GM18951 (cell line): ENCODE measurements around the gene OR2T4.

Experiments
- POLR2A ChIP-seq: IDR thresholded peaks from 4 replicates; pipeline ENCODE4 v1.6.1; 2011; ENCODE audit warnings: mild to moderate bottlenecking; ENCODE audit not compliant: insufficient read length, insufficient read depth; ENCODE audit errors: extremely low read depth
- in situ Hi-C: fragments of 300-500 bp; cut with MboI; formaldehyde crosslinking; loops from one replicate; pipeline ENCODE4 v1.12.0; 2022; ENCODE audit warnings: low sequenced_read_pairs, mixed read lengths, inconsistent platforms; ENCODE audit not compliant: unreplicated experiment

Gene OR2T4, protein sequence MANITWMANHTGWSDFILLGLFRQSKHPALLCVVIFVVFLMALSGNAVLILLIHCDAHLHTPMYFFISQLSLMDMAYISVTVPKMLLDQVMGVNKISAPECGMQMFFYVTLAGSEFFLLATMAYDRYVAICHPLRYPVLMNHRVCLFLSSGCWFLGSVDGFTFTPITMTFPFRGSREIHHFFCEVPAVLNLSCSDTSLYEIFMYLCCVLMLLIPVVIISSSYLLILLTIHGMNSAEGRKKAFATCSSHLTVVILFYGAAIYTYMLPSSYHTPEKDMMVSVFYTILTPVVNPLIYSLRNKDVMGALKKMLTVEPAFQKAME

DNA sequence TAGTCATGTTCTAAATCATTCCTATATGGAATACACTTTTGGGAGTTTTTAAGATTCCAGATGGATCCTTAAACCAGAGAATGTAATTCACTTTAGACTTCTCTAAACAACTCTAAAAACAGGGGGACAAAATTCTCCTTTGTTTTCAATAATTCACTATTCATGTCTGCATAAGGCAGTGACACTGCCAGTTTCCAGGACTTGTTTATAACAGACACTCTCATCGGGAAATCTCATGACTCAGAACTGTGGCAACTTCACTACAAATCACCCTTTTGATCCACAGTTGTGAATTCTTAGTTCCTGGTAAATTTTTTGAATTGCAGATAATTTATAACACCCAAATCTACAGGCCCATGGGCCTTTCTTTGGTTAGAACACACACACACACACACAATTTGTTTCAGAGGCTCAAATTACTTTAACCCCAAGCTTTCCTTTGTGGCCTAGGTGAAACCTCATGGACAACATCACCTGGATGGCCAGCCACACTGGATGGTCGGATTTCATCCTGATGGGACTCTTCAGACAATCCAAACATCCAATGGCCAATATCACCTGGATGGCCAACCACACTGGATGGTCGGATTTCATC lies at the start of gene OR2T4:
Gene OR2T4 (plus strand): TSS at position 545 of the 595 bp plus-strand sequence. CDS start 0 bp downstream, at position 545.
- in situ Hi-C loops: no loop called here

DNA sequence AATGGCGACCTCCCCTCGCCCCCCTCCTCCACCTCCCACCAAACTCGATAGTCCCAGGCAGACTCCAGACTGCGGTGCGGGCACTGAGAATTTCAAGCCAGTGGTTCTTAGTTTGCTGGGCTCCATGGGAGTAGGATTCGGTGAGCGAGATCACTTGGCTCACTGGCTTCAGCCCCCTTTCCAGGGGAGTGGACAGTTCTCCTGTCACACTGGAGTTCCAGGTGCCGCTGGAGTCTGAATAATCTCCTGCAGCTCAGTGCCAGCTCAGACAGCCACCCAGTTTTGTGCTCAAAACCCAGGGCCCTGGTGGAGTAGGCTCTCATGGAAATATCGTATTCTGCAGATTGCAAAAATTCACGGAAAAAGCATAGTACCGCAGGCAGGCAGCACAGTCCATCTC lies 44.7 kb upstream of the OR2T4 start:
- TF ChIP-seq POLR2A: no peak
- in situ Hi-C loops: no loop called here

More for the DNA sequence above, at the start of gene OR2T4:
- TF ChIP-seq POLR2A: no peak

DNA sequence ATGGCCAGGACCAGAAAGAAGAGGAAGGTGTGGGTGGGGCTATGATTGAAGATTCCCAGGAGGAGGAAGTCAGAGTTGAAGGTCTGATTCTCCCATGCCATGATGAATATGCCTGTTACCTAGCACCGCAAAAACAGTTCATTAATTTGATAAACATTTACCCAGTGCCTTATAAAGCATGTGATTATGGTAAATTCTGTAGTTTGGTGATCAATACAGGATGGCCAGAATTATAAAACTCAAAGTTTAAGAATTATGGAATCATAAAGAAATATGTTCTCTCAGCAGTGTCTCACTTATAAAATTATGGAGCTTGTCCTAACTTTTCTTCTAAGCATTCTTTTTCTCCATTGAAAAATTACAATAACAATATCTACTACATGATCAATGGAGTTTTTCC lies 37.0 kb upstream of the OR2T4 start, which contains the start of gene OR2M7:
Gene OR2M7 (minus strand): TSS at position 101 of the 400 bp plus-strand sequence. CDS start 0 bp downstream, at position 101.
- in situ Hi-C loops: no loop called here

DNA sequence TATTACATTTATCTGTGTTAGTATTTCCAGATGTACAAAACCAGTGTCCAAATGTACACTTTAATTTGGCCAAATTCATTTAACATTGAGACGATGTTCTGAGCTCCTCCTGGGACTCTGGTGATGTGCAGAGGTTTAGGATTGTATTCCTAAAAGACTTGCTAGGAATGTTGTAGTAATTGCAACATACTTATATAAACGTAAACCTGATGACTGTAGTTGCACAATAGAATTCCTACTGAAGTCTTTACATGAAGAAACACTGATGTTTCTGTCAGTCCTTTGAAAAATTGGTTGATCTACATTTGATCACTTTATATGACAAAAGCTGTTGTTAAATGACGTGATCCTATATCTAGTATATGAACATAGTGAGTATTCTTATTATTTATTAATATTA lies 18.0 kb upstream of the OR2T4 start:
- TF ChIP-seq POLR2A: no peak
- in situ Hi-C loops: no loop called here

More for the DNA sequence above, 37.0 kb upstream of the OR2T4 start, which contains the start of gene OR2M7:
- TF ChIP-seq POLR2A: no peak

DNA sequence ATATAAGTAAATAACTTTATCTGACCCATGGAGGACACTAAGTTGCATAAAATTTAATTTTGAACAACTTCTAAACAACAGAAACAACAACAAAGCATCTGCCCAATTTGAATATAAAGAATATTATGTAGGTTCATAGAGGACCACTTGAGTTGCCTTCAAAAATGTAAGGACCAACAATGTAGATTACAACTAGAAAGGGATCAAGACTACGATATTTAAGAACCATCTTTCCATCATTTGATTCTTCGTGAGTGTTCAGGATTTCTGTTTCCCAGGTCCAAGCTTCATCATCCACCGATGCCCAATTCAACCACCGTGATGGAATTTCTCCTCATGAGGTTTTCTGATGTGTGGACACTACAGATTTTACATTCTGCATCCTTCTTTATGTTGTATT lies 13.0 kb upstream of the OR2T4 start, which contains the start of gene OR14C36:
Gene OR14C36 (plus strand): TSS at position 301 of the 400 bp plus-strand sequence. CDS start 0 bp downstream, at position 301.
- in situ Hi-C loops: no loop called here
- no peak for TF ChIP-seq POLR2A

DNA sequence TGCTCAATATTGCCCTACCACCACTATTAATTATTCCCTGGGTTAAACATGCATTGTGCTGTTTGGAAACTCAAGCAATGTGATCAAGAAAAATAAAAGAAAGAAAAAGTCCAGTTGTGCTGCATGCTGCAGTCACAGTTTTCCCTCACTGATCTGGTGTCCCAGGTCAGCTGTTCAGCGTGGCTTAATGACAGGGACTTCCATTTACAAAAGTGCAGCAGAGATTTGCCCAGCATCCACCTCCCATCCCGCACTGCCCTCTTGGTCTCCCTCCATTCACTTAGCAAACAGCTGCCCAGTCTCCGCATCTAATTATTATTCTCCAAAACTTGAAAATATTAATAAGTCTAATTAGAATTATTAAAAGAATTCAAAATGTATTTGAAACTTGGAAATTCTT lies 2.0 kb upstream of the OR2T4 start:
- in situ Hi-C loops: no loop called here
- no peak for TF ChIP-seq POLR2A

DNA sequence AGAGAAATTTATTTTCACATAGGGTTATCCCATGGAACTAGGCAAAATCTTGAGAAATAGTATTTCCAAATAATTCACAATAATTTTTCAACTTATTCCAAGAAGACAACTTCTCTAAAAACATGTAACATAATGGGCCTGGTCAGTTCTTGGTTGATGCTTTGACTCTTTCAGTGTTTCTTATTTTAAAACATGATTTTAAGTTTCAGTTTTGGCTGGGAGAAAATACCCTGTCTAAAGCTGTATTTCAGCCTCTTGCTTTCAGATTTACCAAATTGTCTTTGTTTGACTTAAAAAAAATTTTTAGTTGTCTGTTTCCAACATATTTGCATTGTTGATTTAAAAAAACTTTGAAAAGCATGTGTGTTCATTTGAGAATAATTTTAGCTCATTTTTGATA lies 5.1 kb downstream of the OR2T4 start:
- in situ Hi-C loops: no loop called here
- no peak for TF ChIP-seq POLR2A

DNA sequence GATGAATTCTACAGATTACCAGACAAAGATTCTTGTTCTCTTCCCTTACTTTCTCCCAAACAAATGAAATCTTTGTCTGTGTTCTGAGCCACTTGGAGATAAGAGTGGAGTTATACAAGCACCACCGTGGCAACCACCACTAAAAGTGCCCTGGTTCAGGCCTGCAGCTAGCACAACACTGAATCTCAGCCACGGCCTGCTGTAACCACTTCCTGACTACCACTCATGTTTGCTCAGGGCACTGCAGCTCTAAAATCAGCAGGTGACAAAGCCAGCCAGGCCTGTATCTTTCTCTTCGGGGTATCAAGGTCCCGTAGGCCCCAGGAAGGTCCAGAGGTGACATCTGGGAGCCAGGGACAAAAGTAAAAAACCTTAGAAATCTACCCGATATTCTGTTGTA lies 10.9 kb downstream of the OR2T4 start:
- in situ Hi-C loops: no loop called here
- no peak for TF ChIP-seq POLR2A

DNA sequence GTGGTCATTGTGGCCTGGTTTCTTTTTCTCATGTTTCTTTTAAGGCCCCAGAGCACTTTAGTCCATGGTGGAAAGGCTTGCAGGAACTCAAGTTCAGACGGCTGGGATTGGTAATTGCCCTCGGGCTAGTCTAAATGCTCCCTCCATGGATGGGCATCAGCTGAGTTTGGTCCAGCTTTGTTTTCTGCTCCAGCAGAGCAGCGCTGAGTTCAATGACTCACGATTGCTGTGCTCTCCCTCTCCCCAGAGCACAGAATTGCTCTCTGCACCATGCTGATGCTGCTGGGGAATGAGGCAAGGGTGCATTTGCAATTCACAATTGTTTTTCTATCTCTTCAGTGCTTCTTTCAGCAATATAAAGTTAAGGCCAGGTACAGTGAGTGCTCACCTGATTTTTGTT lies 12.3 kb downstream of the OR2T4 start:
- TF ChIP-seq POLR2A: no peak
- in situ Hi-C loops: no loop called here

DNA sequence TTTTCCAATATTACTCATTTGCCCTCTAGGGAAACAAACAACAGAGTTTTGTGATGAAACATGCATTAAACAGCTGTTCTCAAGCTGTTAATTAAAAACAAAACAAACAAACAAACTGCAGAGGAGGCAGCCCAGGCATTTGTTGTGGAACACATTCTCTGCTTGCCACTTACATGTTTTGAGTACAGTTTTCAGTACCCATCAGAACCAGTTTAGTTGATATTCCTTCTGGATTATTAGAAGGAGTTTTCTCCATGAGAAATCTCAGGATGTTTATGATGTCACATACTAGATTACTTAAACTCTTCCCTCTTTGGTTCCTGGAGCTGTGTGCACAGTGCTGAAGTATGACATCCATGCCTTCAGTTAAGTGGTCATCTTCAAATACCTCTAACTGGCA lies 14.0 kb downstream of the OR2T4 start, which contains the start of gene OR2T6:
Gene OR2T6 (plus strand): TSS at position 301 of the 400 bp plus-strand sequence. CDS start 11,863 bp downstream, outside the sequence.
- in situ Hi-C loops: no loop called here
- TF ChIP-seq POLR2A: no peak

DNA sequence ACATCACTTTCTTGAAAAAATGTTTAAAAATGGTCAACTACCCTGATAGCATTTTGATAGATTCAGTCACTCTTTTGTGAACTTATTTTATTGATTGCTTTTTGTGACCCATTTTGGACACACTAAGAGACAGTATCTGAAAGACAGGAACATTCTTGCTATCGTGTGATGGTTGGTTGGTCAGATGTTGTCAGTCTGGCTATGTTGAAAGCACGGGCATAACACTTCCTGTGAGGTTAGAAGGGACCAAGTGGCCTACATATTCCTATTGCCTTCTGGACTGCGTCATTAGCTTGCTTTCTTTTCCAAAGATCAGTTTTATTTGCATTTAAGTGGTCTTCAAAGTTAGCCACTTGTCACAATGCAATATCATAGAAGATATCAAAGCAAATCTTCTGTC lies 15.5 kb downstream of the OR2T4 start:
- no peak for TF ChIP-seq POLR2A
- in situ Hi-C loops: no loop called here

DNA sequence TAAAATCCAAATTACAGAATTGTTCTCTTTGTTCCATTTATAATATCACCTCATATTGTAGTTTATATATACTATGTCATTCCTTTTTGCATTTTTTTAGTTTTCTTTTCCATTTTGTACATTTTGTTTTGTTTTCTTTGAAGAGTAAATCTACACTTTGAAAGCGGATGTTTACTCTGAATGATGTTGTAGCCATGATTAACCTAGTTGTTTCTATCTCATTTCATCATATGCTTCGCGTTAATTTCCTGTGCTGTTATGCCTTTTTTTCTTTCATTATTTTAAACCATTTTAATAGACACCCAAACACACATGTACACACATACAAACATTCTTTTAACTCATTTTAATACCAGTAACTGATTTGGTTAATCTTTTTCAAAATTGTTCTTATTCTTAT lies 19.4 kb downstream of the OR2T4 start:
- no peak for TF ChIP-seq POLR2A
- in situ Hi-C loops: no loop called here

DNA sequence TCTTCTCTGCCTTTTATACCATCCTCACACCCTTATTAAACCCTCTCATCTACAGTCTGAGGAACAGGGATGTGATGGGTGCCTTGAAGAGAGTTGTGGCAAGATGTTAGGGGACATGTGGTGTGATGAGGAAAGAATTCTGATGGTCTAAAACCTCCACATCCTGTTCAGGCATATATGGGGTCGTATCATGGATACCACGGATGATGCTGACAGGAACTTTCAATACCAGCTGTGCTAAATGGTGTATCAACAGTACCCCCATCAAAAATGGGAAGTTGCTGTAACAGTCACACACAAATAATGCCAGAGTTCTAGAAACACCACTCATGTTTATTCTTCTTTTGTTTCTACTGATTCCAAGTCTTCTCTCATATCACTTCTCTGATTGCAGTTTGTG lies 27.0 kb downstream of the OR2T4 start:
- TF ChIP-seq POLR2A: no peak
- in situ Hi-C loops: no loop called here

DNA sequence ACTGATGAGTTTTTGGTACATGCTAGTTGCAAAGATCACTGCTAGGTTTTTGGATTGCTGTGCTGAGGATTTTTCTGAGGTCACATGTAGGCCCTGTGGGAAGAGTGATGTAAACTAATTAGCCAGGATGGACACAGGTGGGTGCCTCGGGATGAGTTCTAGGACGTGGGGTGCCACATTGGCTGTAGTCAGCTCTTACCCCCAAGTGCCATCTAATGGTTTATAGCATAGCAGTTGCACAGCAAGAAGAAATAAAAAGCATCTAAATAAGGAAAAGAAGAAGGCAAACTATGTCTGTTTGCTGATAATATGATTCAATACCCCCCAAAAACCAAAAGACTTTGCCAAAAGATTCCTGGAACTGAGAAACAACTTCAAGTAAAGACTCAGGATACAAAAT lies 31.6 kb downstream of the OR2T4 start:
- no peak for TF ChIP-seq POLR2A
- in situ Hi-C loops: no loop called here
